SK-N-SH (cell line): ENCODE results near the gene CIAO3. TPM values are rescaled to one million over a fixed set of nuclear protein-coding genes. Genes with fewer than 3 reads are reported as not detected.

Experiments used
- CTCF ChIA-PET: fragments of 300-600, 350-600 bp; formaldehyde crosslinking; extraction: SDS; loops from one replicate; lab custom pipeline; 2021; lab: Yijun Ruan, JAX
- POLR2A ChIA-PET: fragments of 350-600 bp; sonication (Branson Sonifier 250); formaldehyde crosslinking; extraction: SDS; loops from one replicate; lab custom pipeline; 2020; ENCODE audit warnings: antibody characterized with exemption, inconsistent platforms; lab: Yijun Ruan, JAX
- DNase-seq: peaks from one replicate; pipeline ENCODE4 v3.0.0; 2012
- H2AFZ ChIP-seq: fragments of 200-600 bp; sonication (generic); 2 replicates; pipeline ENCODE4 v1.8.1; 2016; ENCODE audit warnings: antibody characterized with exemption, mild to moderate bottlenecking, low read depth
- H3F3A ChIP-seq: fragments of 200-600 bp; sonication (generic); replicated peaks from 2 replicates; pipeline ENCODE3; 2016; ENCODE audit warnings: antibody characterized with exemption, mild to moderate bottlenecking; ENCODE audit not compliant: insufficient read depth
- H3K27ac ChIP-seq, 2 experiments: fragments of 200-500 bp in 1 of 2; fragments of 200-600 bp in 1 of 2; sonication (Bioruptor generic) in 1 of 2; sonication (generic), shearing (Covaris generic) in 1 of 2; 2 replicates each; pipeline versions ENCODE4 v1.5.1 to v1.6.1; 2014 to 2016; ENCODE audit warnings: low read depth in 2 of 2, inconsistent platforms in 1 of 2, low read length in 1 of 2, mild to moderate bottlenecking in 1 of 2, mixed read lengths in 1 of 2
- H3K27me3 ChIP-seq: fragments of 200-600 bp; sonication (generic), shearing (Covaris generic); 2 replicates; pipeline ENCODE4 v1.6.1; 2016; ENCODE audit warnings: mixed run types; ENCODE audit not compliant: insufficient read depth
- H3K36me3 ChIP-seq, 2 experiments: fragments of 200-500 bp in 1 of 2; fragments of 200-600 bp in 1 of 2; sonication (Bioruptor generic) in 1 of 2; sonication (generic) in 1 of 2; replicated peaks in 1 of 2; 2 replicates each; pipeline versions ENCODE3 to v1.5.1; 2014 to 2016; ENCODE audit warnings: low read length in 1 of 2, mild to moderate bottlenecking in 1 of 2; ENCODE audit not compliant: insufficient read depth in 2 of 2, control insufficient read depth in 1 of 2
- H3K4me1 ChIP-seq, 2 experiments: fragments of 200-500 bp in 1 of 2; fragments of 200-600 bp in 1 of 2; sonication (Bioruptor generic) in 1 of 2; sonication (generic), shearing (Covaris generic) in 1 of 2; 2 replicates each; pipeline versions ENCODE4 v1.5.1 to v1.6.1; 2014 to 2016; ENCODE audit warnings: low read depth in 1 of 2, low read length in 1 of 2, mixed run types in 1 of 2; ENCODE audit not compliant: insufficient read depth in 2 of 2, control insufficient read depth in 1 of 2
- H3K4me2 ChIP-seq: fragments of 200-600 bp; sonication (generic), shearing (Covaris generic); 2 replicates; pipeline ENCODE4 v1.6.1; 2017; ENCODE audit warnings: mixed run types
- H3K4me3 ChIP-seq, 2 experiments: fragments of 200-500 bp in 1 of 2; fragments of 200-600 bp in 1 of 2; sonication (Bioruptor generic) in 1 of 2; sonication (generic), shearing (Covaris generic) in 1 of 2; 2 replicates each; pipeline versions ENCODE4 v1.5.1 to v1.8.1; 2014 to 2016; ENCODE audit warnings: low read depth in 2 of 2, inconsistent platforms in 1 of 2, low read length in 1 of 2, mild to moderate bottlenecking in 1 of 2, mixed read lengths in 1 of 2, moderate library complexity in 1 of 2
- H3K79me2 ChIP-seq: fragments of 200-600 bp; sonication (generic); 2 replicates; pipeline ENCODE4 v1.8.1; 2017; ENCODE audit warnings: mild to moderate bottlenecking; ENCODE audit not compliant: insufficient read depth
- H3K9ac ChIP-seq: fragments of 200-600 bp; sonication (generic); 2 replicates; pipeline ENCODE4 v1.6.1; 2017; ENCODE audit warnings: mixed run types
- H3K9me2 ChIP-seq: fragments of 200-600 bp; sonication (generic); 2 replicates; pipeline ENCODE4 v1.6.1; 2017; ENCODE audit warnings: mixed run types
- H3K9me3 ChIP-seq: fragments of 200-600 bp; sonication (generic); 2 replicates; pipeline ENCODE4 v1.6.1; 2017; ENCODE audit warnings: mixed run types, mild to moderate bottlenecking, moderate library complexity
- H4K20me1 ChIP-seq: fragments of 200-600 bp; sonication (generic); 2 replicates; pipeline ENCODE4 v1.6.1; 2017; ENCODE audit warnings: mild to moderate bottlenecking, mixed run types; ENCODE audit not compliant: insufficient read depth
- CHD2 ChIP-seq: fragments of 150-350 bp; IDR thresholded peaks from 2 replicates; pipeline ENCODE4 v1.6.1; 2018; ENCODE audit warnings: low read length; ENCODE audit not compliant: partially characterized antibody
- ELF1 ChIP-seq: IDR thresholded peaks from 2 replicates; pipeline ENCODE4 v1.4.0; 2012
- EZH2phosphoT487 ChIP-seq: fragments of 200-600 bp; sonication (generic); IDR thresholded peaks from 2 replicates; pipeline ENCODE4 v1.6.1; 2017; ENCODE audit warnings: low read depth, mixed run types, mild to moderate bottlenecking, antibody characterized with exemption, moderate library complexity, borderline replicate concordance
- FOSL2 ChIP-seq: IDR thresholded peaks from 2 replicates; pipeline ENCODE4 v1.4.0; 2012; ENCODE audit warnings: low read depth, mild to moderate bottlenecking, moderate library complexity, borderline replicate concordance
- FOXM1 ChIP-seq: IDR thresholded peaks from 2 replicates; pipeline ENCODE4 v1.4.0; 2012; ENCODE audit warnings: low read depth, mild to moderate bottlenecking
- GABPA ChIP-seq: IDR thresholded peaks from 2 replicates; pipeline ENCODE4 v1.4.0; 2012; ENCODE audit warnings: low read depth, mild to moderate bottlenecking
- JUND ChIP-seq: IDR thresholded peaks from 2 replicates; pipeline ENCODE4 v1.4.0; 2012
- MXI1 ChIP-seq: IDR thresholded peaks from 2 replicates; pipeline ENCODE4 v1.6.1; 2012; ENCODE audit warnings: mild to moderate bottlenecking, low read depth, low read length, improper control_type of control experiment
- RAD21 ChIP-seq: IDR thresholded peaks from 2 replicates; pipeline ENCODE4 v1.6.1; 2012; ENCODE audit warnings: mild to moderate bottlenecking, low read length
- RCOR1 ChIP-seq: fragments of 150-350 bp; IDR thresholded peaks from 2 replicates; pipeline ENCODE4 v1.6.1; 2017; ENCODE audit warnings: antibody characterized with exemption, low read length
- SMC3 ChIP-seq: IDR thresholded peaks from 2 replicates; pipeline ENCODE4 v1.6.1; 2012; ENCODE audit warnings: low read depth, low read length, improper control_type of control experiment
- TAF1 ChIP-seq: IDR thresholded peaks from 2 replicates; pipeline ENCODE4 v1.6.1; 2012; ENCODE audit warnings: low read depth, mild to moderate bottlenecking, low read length, moderate library complexity, borderline replicate concordance
- TEAD4 ChIP-seq: IDR thresholded peaks from 2 replicates; pipeline ENCODE4 v1.4.0; 2012; ENCODE audit warnings: mild to moderate bottlenecking, borderline replicate concordance; ENCODE audit not compliant: insufficient read depth
- WGBS: methylation state at CpG from one replicate; pipeline ENCODE4 v1.1.6; 2017; ENCODE audit warnings: low lambda C conversion rate; 5-methylcytosine and 5-hydroxymethylcytosine counted together
- polyA plus RNA-seq, 3 experiments: library from polyadenylated mRNA; depleted of rRNA; stranded (reverse); fragments of >200 nt; gene quantifications; 2 replicates each; pipeline ENCODE4 v1.2.3, GENCODE V29; 2012
- TF ChIP-seq, protein P1 (sequence below): fragments of 150-350 bp; IDR thresholded peaks from 2 replicates; pipeline ENCODE4 v1.6.1; 2017; ENCODE audit warnings: antibody characterized with exemption, low read length, low read depth, borderline replicate concordance
- TF ChIP-seq, protein P2 (sequence below): IDR thresholded peaks from 2 replicates; pipeline ENCODE4 v1.4.0; 2012; ENCODE audit warnings: low read depth, borderline replicate concordance
- TF ChIP-seq, protein P3 (sequence below): IDR thresholded peaks from 2 replicates; pipeline ENCODE4 v1.4.0; 2012; ENCODE audit warnings: low read depth, borderline replicate concordance
- TF ChIP-seq, protein P4 (sequence below): fragments of 200-600 bp; sonication (generic); IDR thresholded peaks from 2 replicates; pipeline ENCODE4 v1.6.1; 2017; ENCODE audit warnings: antibody characterized with exemption, mild to moderate bottlenecking, moderate library complexity
- TF ChIP-seq, protein P5 (sequence below): IDR thresholded peaks from 2 replicates; pipeline ENCODE4; 2012

Gene CIAO3
- polyA plus RNA-seq, 1 of the 3 experiments (the other 2 are of a cell fraction), result 14.4 TPM

DNA sequence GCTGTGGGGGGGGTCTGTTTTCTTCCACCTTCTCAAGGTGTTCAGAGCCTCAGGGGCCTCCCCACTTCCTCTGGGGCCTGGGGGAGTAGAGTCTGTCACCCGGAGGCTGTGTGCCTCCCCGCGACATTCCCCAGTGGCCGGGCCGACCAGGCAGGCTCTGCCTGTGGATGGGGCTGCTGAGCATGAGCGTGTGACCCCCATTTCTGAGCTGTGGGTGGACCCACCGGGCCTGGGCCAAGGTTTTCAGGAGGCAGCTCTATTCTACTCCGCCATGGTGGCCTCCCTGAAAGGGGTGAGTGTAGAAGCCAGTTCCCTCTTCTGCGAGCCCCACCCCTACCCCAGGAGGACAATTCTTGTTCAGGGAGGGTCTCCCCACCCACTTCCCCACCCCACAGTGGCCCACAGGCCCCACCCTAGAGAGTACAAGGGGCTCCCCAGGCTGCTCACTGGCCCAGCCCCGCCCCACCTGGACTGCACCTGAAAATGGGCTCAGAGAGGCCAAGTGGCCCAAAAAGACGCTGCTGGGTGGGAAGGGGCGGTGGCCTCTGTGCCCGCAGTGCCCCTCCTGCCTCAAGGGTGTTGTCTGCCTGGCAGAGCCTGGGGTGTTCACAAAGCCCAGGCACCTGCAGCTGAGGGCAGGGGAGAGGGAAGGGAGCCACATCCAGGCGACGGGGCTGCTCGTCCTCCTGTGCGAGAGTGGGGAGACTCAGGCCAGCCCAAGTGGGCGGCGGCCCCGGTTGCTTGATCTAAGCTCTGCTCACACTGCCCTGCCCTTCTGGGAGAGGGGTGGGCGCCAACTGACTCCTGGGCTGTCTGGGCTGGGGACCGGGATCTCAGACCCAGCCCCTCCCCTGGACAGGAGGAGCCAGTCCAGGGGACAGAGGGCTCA, 21.1 kb upstream of the CIAO3 start (continued):
- TF ChIP-seq TEAD4, result no peak
- TF ChIP-seq, all 33 proteins: peak for 0

DNA sequence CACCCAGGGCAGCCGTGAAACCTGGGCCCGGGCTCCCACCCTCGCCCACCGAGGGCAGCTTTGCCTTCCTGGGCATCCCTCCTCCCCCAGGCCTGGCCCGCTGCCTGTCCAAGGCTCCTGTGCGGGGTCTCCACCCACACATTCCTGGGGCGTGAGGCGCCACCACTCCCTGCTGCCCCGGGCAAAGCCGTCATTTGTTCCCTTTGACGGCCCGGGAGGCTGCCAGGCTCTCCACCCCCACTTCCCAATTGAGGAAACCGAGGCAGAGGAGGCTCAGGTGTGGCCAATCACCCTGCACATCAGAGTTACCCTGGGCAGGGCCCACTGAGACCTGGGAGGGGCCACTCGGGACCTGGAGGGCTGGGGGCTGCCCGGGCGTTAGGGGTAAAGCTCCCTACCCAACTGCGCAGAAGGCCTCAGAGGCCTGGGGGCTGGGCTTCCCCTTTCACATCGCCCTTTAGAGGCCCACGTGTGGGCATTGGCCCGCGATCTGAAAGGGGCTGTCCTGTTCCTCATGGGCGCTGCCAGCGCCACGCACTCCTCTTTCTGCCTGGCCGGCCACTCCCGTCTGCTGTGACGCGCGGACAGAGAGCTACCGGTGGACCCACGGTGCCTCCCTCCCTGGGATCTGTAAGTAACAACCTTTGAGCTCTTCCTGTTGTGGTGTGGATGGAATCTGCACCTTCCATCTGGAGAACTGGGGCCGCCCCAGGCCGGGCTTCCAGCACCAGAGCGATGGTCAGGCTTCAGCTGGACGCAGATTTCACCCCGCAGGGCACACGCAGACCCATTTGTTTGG, 19.9 kb upstream of the CIAO3 start, which contains the start of gene MSLN:
TSS of gene MSLN (plus strand) at position 190 of the 799 bp plus-strand sequence. CDS start 1,947 bp downstream, outside the sequence.
- Histone ChIP-seq H3K36me3 (no peaks in the 10 kb centered on the region), H3K79me2 (no peaks in the 10 kb centered on the region), H3K4me1 (no peaks in the 10 kb centered on the region), H3F3A (no peaks in the 10 kb centered on the region), H3K9me3 (peaks cover 3% of the 10 kb centered on the region; the same call in 1 of the 2 replicates), H3K4me3 (no peak within 1 kb of the TSS), H3K27me3 (no peaks in the 10 kb centered on the region), H2AFZ (no peak within 1 kb of the TSS), H3K27ac (no peak within 1 kb of the TSS), H4K20me1 (no peaks in the 10 kb centered on the region), H3K4me2 (no peak within 1 kb of the TSS), H3K9me2 (no peaks in the 10 kb centered on the region), H3K9ac (no peak within 1 kb of the TSS)
- TF ChIP-seq TEAD4, result no peak
- TF ChIP-seq FOSL2, result no peak
- no peak for TF ChIP-seq MXI1
- TF ChIP-seq, protein P1, sequence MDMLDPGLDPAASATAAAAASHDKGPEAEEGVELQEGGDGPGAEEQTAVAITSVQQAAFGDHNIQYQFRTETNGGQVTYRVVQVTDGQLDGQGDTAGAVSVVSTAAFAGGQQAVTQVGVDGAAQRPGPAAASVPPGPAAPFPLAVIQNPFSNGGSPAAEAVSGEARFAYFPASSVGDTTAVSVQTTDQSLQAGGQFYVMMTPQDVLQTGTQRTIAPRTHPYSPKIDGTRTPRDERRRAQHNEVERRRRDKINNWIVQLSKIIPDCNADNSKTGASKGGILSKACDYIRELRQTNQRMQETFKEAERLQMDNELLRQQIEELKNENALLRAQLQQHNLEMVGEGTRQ, result no peak
- TF ChIP-seq SMC3, result no peak
- no peak for TF ChIP-seq EZH2phosphoT487
- TF ChIP-seq, protein P2, sequence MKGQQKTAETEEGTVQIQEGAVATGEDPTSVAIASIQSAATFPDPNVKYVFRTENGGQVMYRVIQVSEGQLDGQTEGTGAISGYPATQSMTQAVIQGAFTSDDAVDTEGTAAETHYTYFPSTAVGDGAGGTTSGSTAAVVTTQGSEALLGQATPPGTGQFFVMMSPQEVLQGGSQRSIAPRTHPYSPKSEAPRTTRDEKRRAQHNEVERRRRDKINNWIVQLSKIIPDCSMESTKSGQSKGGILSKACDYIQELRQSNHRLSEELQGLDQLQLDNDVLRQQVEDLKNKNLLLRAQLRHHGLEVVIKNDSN, result no peak
- no peak for TF ChIP-seq CHD2
- TF ChIP-seq JUND, result no peak
- TF ChIP-seq RCOR1, result no peak
- TF ChIP-seq ELF1, result no peak
- no peak for TF ChIP-seq FOXM1
- TF ChIP-seq GABPA, result no peak
- TF ChIP-seq, protein P3, sequence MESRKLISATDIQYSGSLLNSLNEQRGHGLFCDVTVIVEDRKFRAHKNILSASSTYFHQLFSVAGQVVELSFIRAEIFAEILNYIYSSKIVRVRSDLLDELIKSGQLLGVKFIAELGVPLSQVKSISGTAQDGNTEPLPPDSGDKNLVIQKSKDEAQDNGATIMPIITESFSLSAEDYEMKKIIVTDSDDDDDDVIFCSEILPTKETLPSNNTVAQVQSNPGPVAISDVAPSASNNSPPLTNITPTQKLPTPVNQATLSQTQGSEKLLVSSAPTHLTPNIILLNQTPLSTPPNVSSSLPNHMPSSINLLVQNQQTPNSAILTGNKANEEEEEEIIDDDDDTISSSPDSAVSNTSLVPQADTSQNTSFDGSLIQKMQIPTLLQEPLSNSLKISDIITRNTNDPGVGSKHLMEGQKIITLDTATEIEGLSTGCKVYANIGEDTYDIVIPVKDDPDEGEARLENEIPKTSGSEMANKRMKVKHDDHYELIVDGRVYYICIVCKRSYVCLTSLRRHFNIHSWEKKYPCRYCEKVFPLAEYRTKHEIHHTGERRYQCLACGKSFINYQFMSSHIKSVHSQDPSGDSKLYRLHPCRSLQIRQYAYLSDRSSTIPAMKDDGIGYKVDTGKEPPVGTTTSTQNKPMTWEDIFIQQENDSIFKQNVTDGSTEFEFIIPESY, result no peak
- TF ChIP-seq, protein P4, sequence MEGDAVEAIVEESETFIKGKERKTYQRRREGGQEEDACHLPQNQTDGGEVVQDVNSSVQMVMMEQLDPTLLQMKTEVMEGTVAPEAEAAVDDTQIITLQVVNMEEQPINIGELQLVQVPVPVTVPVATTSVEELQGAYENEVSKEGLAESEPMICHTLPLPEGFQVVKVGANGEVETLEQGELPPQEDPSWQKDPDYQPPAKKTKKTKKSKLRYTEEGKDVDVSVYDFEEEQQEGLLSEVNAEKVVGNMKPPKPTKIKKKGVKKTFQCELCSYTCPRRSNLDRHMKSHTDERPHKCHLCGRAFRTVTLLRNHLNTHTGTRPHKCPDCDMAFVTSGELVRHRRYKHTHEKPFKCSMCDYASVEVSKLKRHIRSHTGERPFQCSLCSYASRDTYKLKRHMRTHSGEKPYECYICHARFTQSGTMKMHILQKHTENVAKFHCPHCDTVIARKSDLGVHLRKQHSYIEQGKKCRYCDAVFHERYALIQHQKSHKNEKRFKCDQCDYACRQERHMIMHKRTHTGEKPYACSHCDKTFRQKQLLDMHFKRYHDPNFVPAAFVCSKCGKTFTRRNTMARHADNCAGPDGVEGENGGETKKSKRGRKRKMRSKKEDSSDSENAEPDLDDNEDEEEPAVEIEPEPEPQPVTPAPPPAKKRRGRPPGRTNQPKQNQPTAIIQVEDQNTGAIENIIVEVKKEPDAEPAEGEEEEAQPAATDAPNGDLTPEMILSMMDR, result no peak
- no peak for TF ChIP-seq RAD21
- TF ChIP-seq TAF1, result no peak
- TF ChIP-seq, protein P5, sequence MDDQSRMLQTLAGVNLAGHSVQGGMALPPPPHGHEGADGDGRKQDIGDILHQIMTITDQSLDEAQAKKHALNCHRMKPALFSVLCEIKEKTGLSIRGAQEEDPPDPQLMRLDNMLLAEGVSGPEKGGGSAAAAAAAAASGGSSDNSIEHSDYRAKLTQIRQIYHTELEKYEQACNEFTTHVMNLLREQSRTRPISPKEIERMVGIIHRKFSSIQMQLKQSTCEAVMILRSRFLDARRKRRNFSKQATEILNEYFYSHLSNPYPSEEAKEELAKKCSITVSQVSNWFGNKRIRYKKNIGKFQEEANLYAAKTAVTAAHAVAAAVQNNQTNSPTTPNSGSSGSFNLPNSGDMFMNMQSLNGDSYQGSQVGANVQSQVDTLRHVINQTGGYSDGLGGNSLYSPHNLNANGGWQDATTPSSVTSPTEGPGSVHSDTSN, result no peak
- ChIA-PET CTCF (interaction anchor here (0.9 to 1.7 kb wide), 6 partner anchors 11 to 295 kb away, joined by 3 to 5 read pairs (median 3); no protein-coding TSS in a partner anchor), POLR2A (no interaction called here)
- 75% methylated on average over 25 of the region's 37 CpGs for WGBS
- no peak for DNase-seq
